ENCODE data around the gene STX2. TPM values are rescaled to one million over a fixed set of nuclear protein-coding genes. Genes with fewer than 3 reads are reported as not detected.
"Not testable (repeated sequence)": the region's sequence is repeated elsewhere in the genome, so short reads cannot be mapped to it uniquely, and the experiment has no call there.

STX2 gene
- total RNA-seq, 1 donor from 2014 or later: 17.4 TPM

DNA sequence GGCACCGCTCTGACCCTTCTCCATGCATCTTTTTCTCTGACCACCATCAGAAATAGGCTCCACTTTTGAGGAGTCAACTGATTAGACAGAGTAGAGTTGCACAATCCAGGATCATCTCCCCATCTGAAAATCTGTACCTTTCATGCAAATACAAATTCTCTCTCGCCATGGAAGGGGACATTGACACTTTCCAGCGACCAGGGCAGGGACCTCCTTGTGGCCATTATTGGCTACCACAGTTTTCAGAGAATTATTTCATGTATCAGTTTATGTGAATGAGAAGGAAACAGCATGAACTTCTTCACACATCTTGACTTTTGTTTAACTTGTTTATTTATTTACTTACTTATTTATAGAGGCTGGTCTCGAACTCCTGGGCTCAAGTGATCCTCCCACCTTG is 19.0 kb upstream of the STX2 start:
- TF ChIP-seq, protein P1, sequence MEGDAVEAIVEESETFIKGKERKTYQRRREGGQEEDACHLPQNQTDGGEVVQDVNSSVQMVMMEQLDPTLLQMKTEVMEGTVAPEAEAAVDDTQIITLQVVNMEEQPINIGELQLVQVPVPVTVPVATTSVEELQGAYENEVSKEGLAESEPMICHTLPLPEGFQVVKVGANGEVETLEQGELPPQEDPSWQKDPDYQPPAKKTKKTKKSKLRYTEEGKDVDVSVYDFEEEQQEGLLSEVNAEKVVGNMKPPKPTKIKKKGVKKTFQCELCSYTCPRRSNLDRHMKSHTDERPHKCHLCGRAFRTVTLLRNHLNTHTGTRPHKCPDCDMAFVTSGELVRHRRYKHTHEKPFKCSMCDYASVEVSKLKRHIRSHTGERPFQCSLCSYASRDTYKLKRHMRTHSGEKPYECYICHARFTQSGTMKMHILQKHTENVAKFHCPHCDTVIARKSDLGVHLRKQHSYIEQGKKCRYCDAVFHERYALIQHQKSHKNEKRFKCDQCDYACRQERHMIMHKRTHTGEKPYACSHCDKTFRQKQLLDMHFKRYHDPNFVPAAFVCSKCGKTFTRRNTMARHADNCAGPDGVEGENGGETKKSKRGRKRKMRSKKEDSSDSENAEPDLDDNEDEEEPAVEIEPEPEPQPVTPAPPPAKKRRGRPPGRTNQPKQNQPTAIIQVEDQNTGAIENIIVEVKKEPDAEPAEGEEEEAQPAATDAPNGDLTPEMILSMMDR (IDR thresholded peaks at IDR 0.05; ENCODE audit: unreplicated experiment): peak; percentile 33
- H3K36me3 Mint-ChIP-seq (ENCODE audit: low read depth, unreplicated experiment): no peaks in the 10 kb centered on the region
- peak overlapping the region; percentile 38 for H3K4me3 Mint-ChIP-seq (ENCODE audit: unreplicated experiment)
- peaks cover 1% of the 10 kb centered on the region for H3K27me3 Mint-ChIP-seq (ENCODE audit: unreplicated experiment)
- H3K27ac Mint-ChIP-seq (ENCODE audit: unreplicated experiment): no peak overlapping the region
- DNase-seq (ENCODE audit: low spot score): no peak
- H3K9me3 Mint-ChIP-seq (ENCODE audit: unreplicated experiment): peaks cover 5% of the 10 kb centered on the region
- H3K4me1 Mint-ChIP-seq (ENCODE audit: unreplicated experiment): no peaks in the 10 kb centered on the region

DNA sequence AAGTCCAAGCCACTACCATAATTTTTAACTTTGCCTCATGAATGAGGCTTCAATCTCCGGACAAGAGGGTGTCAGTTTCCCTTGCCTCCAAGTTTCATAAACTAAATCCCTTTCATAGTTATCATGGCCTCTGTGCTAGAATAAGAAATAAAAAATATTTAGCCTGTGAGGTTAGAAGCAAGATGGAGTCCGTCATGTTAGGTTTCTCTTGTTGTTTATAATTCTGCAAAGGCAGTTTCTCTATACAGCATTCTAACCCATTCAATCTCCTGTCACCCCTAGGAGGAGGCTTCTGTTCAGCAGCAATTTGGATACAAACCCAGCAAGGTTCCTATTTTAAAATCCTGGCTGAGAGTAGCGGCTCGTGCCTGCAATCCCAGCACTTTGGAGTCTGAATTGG is 17.0 kb upstream of the STX2 start:
- H3K36me3 Mint-ChIP-seq (ENCODE audit: low read depth, unreplicated experiment): no peaks in the 10 kb centered on the region
- no peaks in the 10 kb centered on the region for H3K4me1 Mint-ChIP-seq (ENCODE audit: unreplicated experiment)
- TF ChIP-seq, protein P1 (IDR thresholded peaks at IDR 0.05; ENCODE audit: unreplicated experiment): no peak
- peaks cover 2% of the 10 kb centered on the region for H3K27me3 Mint-ChIP-seq (ENCODE audit: unreplicated experiment)
- H3K4me3 Mint-ChIP-seq (ENCODE audit: unreplicated experiment): no peak overlapping the region
- DNase-seq (ENCODE audit: low spot score): no peak
- H3K27ac Mint-ChIP-seq (ENCODE audit: unreplicated experiment): no peak overlapping the region
- H3K9me3 Mint-ChIP-seq (ENCODE audit: unreplicated experiment): peaks cover 5% of the 10 kb centered on the region

DNA sequence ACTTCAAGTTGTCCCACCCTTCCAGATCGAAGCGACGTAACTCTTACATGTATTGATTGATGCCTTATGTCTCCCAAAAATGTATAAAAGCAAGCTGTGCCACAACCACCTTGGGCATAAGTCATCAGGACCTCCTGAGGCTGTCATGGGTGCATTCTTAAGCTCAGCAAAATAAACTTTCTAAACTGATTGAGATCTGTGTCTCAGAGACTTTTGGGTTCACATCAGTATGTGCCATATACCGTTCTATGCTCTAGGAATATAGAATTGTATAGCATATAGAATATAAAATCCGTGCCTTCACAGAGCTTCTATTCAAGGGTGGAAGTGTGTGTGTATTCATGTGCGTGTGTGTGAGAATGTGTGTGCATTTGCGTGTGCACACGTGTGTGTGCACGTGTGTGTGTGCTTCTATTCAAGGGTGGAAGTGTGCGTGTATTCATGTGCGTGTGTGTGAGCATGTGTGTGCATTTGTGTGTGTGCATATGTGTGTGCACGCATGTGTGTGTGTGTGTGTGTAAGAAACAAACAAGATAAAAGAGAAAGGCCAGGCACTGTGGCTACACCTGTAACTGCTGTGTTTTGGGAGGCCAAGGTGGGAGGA is 11.5 kb upstream of the STX2 start:
- TF ChIP-seq, protein P1 (IDR thresholded peaks at IDR 0.05; ENCODE audit: unreplicated experiment): no peak
- Mint-ChIP-seq H3K9me3 (ENCODE audit: unreplicated experiment) (no peaks in the 10 kb centered on the region), H3K36me3 (ENCODE audit: low read depth, unreplicated experiment) (no peaks in the 10 kb centered on the region), H3K27ac (ENCODE audit: unreplicated experiment) (peak overlapping the region; percentile 58), H3K27me3 (ENCODE audit: unreplicated experiment) (peaks cover 6% of the 10 kb centered on the region), H3K4me3 (ENCODE audit: unreplicated experiment) (no peak overlapping the region), H3K4me1 (ENCODE audit: unreplicated experiment) (peaks cover 8% of the 10 kb centered on the region)
- no peak for DNase-seq (ENCODE audit: low spot score)

DNA sequence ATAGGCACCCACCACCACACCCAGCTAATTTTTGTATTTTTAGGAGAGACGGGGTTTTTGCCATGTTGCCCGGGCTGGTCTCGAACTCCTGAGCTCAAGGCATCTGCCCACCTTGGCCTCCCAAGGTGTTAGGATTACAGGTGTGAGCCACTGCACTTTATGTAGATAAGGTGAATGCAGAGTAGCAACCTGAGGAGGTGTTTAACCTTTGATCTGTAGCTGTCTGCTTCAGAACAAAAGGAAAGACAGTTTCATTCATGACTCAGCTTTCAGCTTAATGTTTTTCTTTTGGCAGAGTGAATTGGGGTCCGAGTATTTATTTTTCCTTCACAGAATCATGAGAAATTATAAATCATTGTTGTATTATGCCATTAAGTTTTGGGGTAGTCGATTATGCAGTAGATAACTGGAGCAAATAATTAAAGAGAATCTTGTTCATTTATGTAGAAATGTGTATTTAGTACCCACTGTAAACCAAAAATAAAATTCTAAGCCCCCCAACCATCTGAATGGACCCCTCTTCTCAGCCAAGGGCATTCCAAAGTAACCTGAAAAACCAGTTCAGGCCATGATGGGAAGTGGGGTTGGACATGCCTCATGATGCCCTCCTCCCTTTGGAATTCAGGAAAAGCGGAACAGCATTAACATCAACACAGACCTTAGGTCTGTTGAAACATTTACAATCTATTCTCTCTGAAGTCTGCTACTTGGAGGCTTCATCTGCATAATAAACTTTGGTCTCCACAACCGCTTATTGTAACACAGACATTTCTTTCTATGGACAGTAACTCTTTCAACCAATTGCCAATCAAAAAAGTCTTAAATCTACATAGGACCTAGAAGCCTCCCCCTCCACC is 10.7 kb upstream of the STX2 start:
- no peaks in the 10 kb centered on the region for H3K9me3 Mint-ChIP-seq (ENCODE audit: unreplicated experiment)
- H3K4me3 Mint-ChIP-seq (ENCODE audit: unreplicated experiment): no peak overlapping the region
- peaks cover 8% of the 10 kb centered on the region for H3K4me1 Mint-ChIP-seq (ENCODE audit: unreplicated experiment)
- TF ChIP-seq, protein P1 (IDR thresholded peaks at IDR 0.05; ENCODE audit: unreplicated experiment): no peak
- peak overlapping the region; percentile 58 for H3K27ac Mint-ChIP-seq (ENCODE audit: unreplicated experiment)
- no peaks in the 10 kb centered on the region for H3K36me3 Mint-ChIP-seq (ENCODE audit: low read depth, unreplicated experiment)
- no peak for DNase-seq (ENCODE audit: low spot score)
- H3K27me3 Mint-ChIP-seq (ENCODE audit: unreplicated experiment): peaks cover 6% of the 10 kb centered on the region

DNA sequence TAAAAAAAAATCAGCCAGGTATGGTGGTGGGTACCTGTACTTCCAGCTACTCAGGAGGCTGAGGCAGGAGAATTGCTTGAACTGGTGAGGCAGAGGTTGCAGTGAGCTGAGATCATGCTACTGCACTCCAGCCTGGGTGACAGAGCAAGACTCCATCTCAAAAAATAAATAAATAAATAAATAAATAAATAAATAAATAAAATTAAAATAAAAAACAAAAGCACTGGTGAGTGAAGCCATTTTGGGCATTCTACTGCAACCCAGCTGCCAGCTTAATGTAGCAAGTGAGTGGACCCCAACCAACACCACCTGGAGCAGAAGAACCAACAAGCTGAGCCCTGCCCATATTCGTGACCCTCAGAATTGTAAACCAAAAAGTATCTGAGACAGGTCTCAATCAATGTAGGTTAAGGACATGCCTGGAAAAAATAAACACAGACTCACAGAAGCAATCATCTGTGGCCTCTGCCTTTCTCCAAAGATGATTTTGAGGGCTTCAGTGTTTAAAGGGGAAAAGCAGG is 9.8 kb upstream of the STX2 start:
- H3K27me3 Mint-ChIP-seq (ENCODE audit: unreplicated experiment); H3K27ac Mint-ChIP-seq (ENCODE audit: unreplicated experiment); H3K9me3 Mint-ChIP-seq (ENCODE audit: unreplicated experiment): not testable (repeated sequence)

DNA sequence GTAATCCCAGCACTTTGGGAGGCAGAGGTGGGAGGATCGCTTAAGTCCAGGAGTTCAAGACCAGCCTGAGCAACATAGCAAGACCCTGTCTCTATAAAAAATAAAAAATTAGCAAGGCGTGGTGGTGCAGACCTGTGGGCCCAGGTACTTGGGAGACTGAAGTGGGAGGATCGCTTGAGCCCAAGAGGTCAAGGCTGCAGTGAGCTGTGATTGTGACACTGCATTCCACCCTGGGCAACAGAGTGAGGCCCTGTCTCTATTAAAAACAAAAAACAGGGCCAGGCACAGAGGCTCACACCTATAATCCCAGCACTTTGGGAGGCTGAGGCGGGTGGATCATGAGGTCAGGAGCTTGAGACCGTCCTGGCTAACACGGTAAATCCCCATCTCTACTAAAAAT is 9.1 kb upstream of the STX2 start:
- not testable (repeated sequence) for H3K4me3 Mint-ChIP-seq (ENCODE audit: unreplicated experiment); H3K36me3 Mint-ChIP-seq (ENCODE audit: low read depth, unreplicated experiment); H3K27ac Mint-ChIP-seq (ENCODE audit: unreplicated experiment); H3K4me1 Mint-ChIP-seq (ENCODE audit: unreplicated experiment); H3K9me3 Mint-ChIP-seq (ENCODE audit: unreplicated experiment); H3K27me3 Mint-ChIP-seq (ENCODE audit: unreplicated experiment); DNase-seq (ENCODE audit: low spot score)

More for the DNA sequence above, 9.8 kb upstream of the STX2 start:
- not testable (repeated sequence) for H3K4me3 Mint-ChIP-seq (ENCODE audit: unreplicated experiment); DNase-seq (ENCODE audit: low spot score); H3K36me3 Mint-ChIP-seq (ENCODE audit: low read depth, unreplicated experiment); H3K4me1 Mint-ChIP-seq (ENCODE audit: unreplicated experiment)
